8988T (cell line): Measurements from ENCODE around the gene LAIR2.

ENCODE experiments used
- DNase-seq: peaks from one replicate; pipeline ENCODE4 v3.0.0; 2011

LAIR2 gene

GRCh38 chr19:54536956-54537355 is 34.3 kb downstream of the LAIR2 start:
- no peak for DNase-seq

GRCh38 chr19:54541712-54542111 is 39.1 kb downstream of the LAIR2 start:
- no peak for DNase-seq

GRCh38 chr19:54548806-54549205 is 46.2 kb downstream of the LAIR2 start:
- DNase-seq = no peak

GRCh38 chr19:54549224-54549623 is 46.6 kb downstream of the LAIR2 start:
- DNase-seq = no peak

- DNase-seq = no peak
Measured at GRCh38 chr19:54551293-54551692, 48.7 kb downstream of the LAIR2 start.

GRCh38 chr19:54551950-54552912 is 49.6 kb downstream of the LAIR2 start:
- DNase-seq = no peak

- DNase-seq = no peak
Measured at GRCh38 chr19:54552913-54553310, 50.3 kb downstream of the LAIR2 start.

GRCh38 chr19:54554006-54554405 is 51.4 kb downstream of the LAIR2 start:
- DNase-seq = no peak

- DNase-seq = no peak
Measured at GRCh38 chr19:54554896-54555295, 52.3 kb downstream of the LAIR2 start.

- DNase-seq = no peak
Measured at GRCh38 chr19:54556194-54556593, 53.6 kb downstream of the LAIR2 start.

GRCh38 chr19:54558339-54558738 is 55.7 kb downstream of the LAIR2 start:
- no peak for DNase-seq
